Urinary bladder (tissue), 4 donors: ENCODE results near the gene KCNJ2. TPM values are rescaled to one million over a fixed set of nuclear protein-coding genes. Genes with fewer than 3 reads are reported as not detected.

Experiments
- DNase-seq: peaks from one replicate; pipeline ENCODE4 v3.0.0-alpha.2; 2015; ENCODE audit errors: extremely low spot score
- H3K27ac ChIP-seq: one replicate; pipeline ENCODE4 v1.5.1; 2013; ENCODE audit warnings: low read depth, mild to moderate bottlenecking, moderate library complexity
- H3K36me3 ChIP-seq: one replicate; pipeline ENCODE4 v1.6.1; 2013; ENCODE audit warnings: mild to moderate bottlenecking, moderate library complexity; ENCODE audit not compliant: insufficient read depth
- H3K4me1 ChIP-seq: one replicate; pipeline ENCODE4 v1.6.1; 2013; ENCODE audit warnings: mild to moderate bottlenecking, moderate library complexity; ENCODE audit not compliant: insufficient read depth
- H3K4me3 ChIP-seq: one replicate; pipeline ENCODE4 v1.5.1; 2013; ENCODE audit warnings: low read depth, low read length
- WGBS: extraction: QIAGEN DNeasy Blood & Tissue Kit; methylation state at CpG from one replicate; pipeline ENCODE4 v1.1.7; 2013; 5-methylcytosine and 5-hydroxymethylcytosine counted together
- polyA plus RNA-seq: library from polyadenylated mRNA; stranded (reverse); fragments of 200-250 nt; gene quantifications from one replicate; pipeline ENCODE4 v1.2.3, GENCODE V29; 2013
- total RNA-seq: library from RNA; depleted of rRNA; stranded (reverse); fragments of >200 nt; gene quantifications from one replicate; pipeline ENCODE4 v1.2.3, GENCODE V29; 2014
- donor health status: healthy with polysubstance abuse.
- donor health status: healthy.

Gene KCNJ2
- total and polyA plus RNA-seq, 2 donors = 0.84 to 9.1 TPM

DNA sequence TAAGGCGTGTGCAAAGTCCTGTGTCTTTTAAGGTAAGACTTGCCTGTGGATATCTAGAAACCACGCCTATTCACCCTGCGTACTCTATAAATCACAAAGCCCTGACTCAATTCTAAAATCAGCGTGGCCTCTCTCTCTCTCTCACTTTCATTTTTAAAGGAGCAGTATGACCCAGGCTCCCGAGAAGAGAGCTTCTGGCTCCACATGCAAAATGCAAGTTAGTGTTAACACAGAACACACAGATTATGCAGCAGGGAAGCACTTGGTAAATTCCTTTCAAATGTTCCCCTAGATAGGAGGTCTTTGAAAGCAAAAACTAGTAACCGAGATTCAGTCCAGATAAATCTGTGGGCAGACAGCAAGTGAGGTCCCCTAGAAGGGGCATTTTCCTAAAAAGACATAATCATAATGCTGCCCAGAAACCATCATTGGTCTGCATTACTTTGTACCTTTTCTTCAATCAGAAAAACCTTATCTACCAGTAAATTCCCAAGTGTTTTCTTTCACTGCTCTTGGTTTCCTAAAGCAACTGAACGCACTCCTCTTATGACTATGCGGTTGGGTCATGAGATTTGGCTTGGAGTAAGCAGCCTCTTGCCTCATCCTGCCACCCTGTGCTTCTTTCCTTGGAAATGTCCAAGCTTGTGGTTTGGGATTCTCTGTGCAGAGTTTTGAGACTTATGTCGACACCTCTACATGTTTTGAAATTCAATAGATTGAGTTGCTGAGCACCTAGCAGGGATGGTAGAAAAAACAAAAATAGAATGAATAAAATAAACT lies 31.7 kb upstream of the KCNJ2 start:
- peak; percentile 47 for DNase-seq
- Histone ChIP-seq H3K36me3 (no peaks in the 10 kb centered on the region), H3K27ac (no peak overlapping the region), H3K4me1 (no peaks in the 10 kb centered on the region), H3K4me3 (peak overlapping the region; percentile 26)
- 11% methylated on average over 9 of the region's 9 CpGs for WGBS

DNA sequence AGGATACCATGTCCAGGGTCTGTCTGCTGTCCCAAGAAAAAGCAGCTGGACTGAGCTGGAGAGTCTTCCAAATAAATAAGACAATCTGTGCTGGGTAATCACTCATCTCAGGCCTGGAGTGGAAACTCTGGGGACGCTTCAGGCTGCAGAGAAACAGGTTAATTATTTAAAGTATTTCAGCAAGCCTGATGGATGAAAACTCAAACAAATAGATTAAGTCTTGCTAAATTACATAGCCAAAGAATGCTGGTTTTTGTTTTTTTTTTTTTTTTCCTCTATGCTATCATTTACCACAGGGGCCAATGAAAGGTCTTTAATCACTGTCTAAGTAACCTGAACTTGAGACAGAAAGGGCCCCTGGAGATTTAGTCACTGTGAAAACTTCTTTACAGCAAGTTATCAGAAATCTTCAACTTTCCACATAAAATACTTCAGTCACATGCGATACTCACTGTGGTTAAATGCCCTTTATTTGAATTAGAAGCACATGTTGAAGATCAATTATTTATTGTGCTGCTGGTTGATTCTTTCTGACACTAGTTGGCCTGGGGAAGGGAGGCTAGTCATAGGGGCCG lies 31.0 kb upstream of the KCNJ2 start:
- Histone ChIP-seq H3K27ac (peak overlapping the region; percentile 39), H3K4me3 (no peak overlapping the region), H3K36me3 (no peaks in the 10 kb centered on the region), H3K4me1 (no peaks in the 10 kb centered on the region)
- 65% methylated on average over 3 of the region's 3 CpGs for WGBS
- no peak for DNase-seq

- Histone ChIP-seq H3K4me3 (no peak overlapping the region), H3K27ac (no peak overlapping the region), H3K36me3 (no peaks in the 10 kb centered on the region), H3K4me1 (no peaks in the 10 kb centered on the region)
- DNase-seq = no peak
- WGBS = 82% methylated on average over 3 of the region's 3 CpGs
Observed at GRCh38 chr17:70139449-70139993, 29.8 kb upstream of the KCNJ2 start.

- no peaks in the 10 kb centered on the region for H3K4me1 ChIP-seq
- WGBS = 26% methylated on average over 6 of the region's 6 CpGs
- DNase-seq = no peak
- no peak overlapping the region for H3K27ac ChIP-seq
- no peak overlapping the region for H3K4me3 ChIP-seq
- no peaks in the 10 kb centered on the region for H3K36me3 ChIP-seq
Observed at GRCh38 chr17:70144260-70144846, 25.0 kb upstream of the KCNJ2 start.

GRCh38 chr17:70153210-70153609 lies 16.1 kb upstream of the KCNJ2 start:
- Histone ChIP-seq H3K27ac (no peak overlapping the region), H3K4me3 (no peak overlapping the region), H3K36me3 (no peaks in the 10 kb centered on the region), H3K4me1 (no peaks in the 10 kb centered on the region)
- 92% methylated on average over 3 of the region's 3 CpGs for WGBS
- no peak for DNase-seq

GRCh38 chr17:70157151-70157550 lies 12.2 kb upstream of the KCNJ2 start:
- WGBS = 83% methylated on average over 4 of the region's 4 CpGs

GRCh38 chr17:70158180-70158579 lies 11.2 kb upstream of the KCNJ2 start:
- H3K27ac ChIP-seq = no peak overlapping the region
- no peaks in the 10 kb centered on the region for H3K36me3 ChIP-seq
- H3K4me1 ChIP-seq = no peaks in the 10 kb centered on the region
- WGBS = 81% methylated on average over 4 of the region's 4 CpGs
- no peak overlapping the region for H3K4me3 ChIP-seq
- DNase-seq = no peak

More at GRCh38 chr17:70157151-70157550, 12.2 kb upstream of the KCNJ2 start:
- Histone ChIP-seq H3K4me3 (no peak overlapping the region), H3K36me3 (no peaks in the 10 kb centered on the region), H3K4me1 (no peaks in the 10 kb centered on the region), H3K27ac (no peak overlapping the region)
- DNase-seq = no peak

DNA sequence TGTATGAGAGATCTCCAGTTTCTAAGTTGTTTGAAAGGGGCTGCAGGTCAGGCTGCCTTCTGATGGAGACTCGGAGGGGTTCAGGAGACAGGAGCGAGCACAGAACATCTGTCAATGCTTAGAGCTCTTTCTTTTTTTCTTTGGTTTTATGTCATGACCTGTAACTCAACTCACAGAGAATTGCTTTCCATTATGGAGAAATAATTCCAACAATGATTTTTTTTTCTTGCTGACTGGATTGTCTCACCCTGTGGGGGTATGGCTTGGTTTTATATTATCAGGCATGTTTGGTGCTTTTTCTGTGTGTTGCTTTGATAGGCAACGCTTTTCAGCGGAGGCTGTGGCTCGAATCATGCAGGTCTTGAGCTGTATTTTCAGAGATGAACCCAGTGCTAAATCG lies 10.7 kb upstream of the KCNJ2 start:
- Histone ChIP-seq H3K4me3 (no peak overlapping the region), H3K36me3 (no peaks in the 10 kb centered on the region), H3K27ac (no peak overlapping the region), H3K4me1 (no peaks in the 10 kb centered on the region)
- DNase-seq = no peak
- 75% methylated on average over 6 of the region's 6 CpGs for WGBS

GRCh38 chr17:70159980-70160379 lies 9.4 kb upstream of the KCNJ2 start:
- 53% methylated on average over 2 of the region's 2 CpGs for WGBS
- H3K4me3 ChIP-seq = no peak overlapping the region
- no peaks in the 10 kb centered on the region for H3K36me3 ChIP-seq
- H3K27ac ChIP-seq = no peak overlapping the region
- H3K4me1 ChIP-seq = no peaks in the 10 kb centered on the region
- no peak for DNase-seq

GRCh38 chr17:70161519-70161918 lies 7.8 kb upstream of the KCNJ2 start:
- no peak overlapping the region for H3K4me3 ChIP-seq
- DNase-seq = no peak
- H3K27ac ChIP-seq = no peak overlapping the region
- H3K4me1 ChIP-seq = no peaks in the 10 kb centered on the region
- no peaks in the 10 kb centered on the region for H3K36me3 ChIP-seq
- WGBS = 74% methylated on average over 1 of the region's 1 CpG

- no peaks in the 10 kb centered on the region for H3K4me1 ChIP-seq
- no peak overlapping the region for H3K27ac ChIP-seq
- DNase-seq = no peak
- WGBS = 73% methylated on average over 2 of the region's 2 CpGs
- H3K36me3 ChIP-seq = no peaks in the 10 kb centered on the region
- no peak overlapping the region for H3K4me3 ChIP-seq
Observed at GRCh38 chr17:70165383-70165782, 3.9 kb upstream of the KCNJ2 start.

DNA sequence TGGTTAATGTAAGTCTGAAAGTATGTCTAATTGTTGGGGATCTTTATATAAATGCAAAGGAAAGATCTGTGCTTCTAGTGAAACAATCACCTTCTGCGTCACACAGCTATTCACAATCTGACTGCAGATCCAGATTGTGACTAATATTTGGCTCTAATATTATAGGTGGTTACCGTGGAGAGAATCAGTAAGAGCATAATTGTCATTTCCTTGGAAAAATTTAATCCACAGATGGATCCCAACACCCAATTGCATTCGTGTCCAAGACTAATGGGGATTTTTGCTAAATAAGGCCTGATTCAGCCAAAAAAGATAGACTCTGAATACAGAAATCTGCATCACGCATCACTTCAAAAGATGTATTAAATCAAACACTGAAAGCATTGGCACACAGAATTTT lies 2.7 kb upstream of the KCNJ2 start:
- no peak for DNase-seq
- H3K4me3 ChIP-seq = no peak overlapping the region
- no peaks in the 10 kb centered on the region for H3K36me3 ChIP-seq
- H3K27ac ChIP-seq = no peak overlapping the region
- WGBS = 82% methylated on average over 4 of the region's 4 CpGs
- no peaks in the 10 kb centered on the region for H3K4me1 ChIP-seq

DNA sequence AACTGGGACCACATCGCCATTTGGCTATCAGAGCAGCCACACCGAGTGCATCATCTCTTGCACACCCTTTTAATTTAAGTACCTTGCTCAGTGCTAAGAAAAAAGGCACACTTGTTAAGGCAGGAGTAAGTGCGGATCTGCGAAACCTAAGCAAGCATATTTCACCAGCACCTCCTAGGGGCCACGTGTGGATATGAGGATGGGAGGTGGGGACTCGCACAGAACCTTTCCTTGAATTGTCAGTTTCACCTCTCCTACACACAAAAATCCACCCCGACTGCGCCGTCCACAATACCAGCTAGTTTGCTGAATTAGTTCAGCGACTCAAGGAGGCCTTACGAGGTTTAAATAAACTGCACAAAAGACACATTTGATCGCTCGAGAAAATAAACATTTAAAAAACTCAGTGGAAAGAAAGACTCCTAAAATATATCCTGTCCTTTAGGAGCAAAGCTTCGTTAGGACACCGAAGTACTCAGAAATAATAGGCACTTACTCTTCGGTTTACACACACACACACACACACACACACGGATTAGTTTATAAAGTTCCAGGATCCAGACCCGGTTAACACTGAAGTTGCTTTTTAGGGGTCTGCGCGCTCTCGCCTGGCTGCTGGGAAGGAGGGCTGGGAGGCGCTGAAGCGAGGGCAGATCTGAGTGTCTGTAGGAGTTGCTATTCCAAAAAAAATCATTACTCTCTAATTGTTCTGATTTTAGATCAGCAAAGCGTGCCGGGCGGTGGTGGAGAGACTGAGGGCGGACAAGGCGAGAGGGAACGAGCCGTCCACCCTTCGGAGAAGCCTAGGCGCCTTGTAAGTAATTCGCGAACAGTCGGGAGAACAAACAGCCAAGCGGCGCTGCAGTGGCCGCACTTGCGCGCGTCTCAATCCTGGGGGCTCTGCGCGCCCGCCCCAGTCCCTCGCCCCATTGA lies 1.0 kb upstream of the KCNJ2 start:
- Histone ChIP-seq H3K36me3 (no peaks in the 10 kb centered on the region), H3K4me1 (no peaks in the 10 kb centered on the region), H3K4me3 (peak overlapping the region; percentile 35), H3K27ac (no peak overlapping the region)
- DNase-seq = no peak
- 2% methylated on average over 45 of the region's 45 CpGs for WGBS
